Mesenchymal stem cell (in vitro differentiated cells and primary cell): Measurements from ENCODE around the gene NTMT1.
A peak's percentile ranks its signal among the peaks of the same experiment; 100 is the strongest.

Source experiments
- DNase-seq: peaks from one replicate; pipeline ENCODE4 v3.0.0-alpha.2; 2013
- H2AFZ ChIP-seq: one replicate; pipeline ENCODE4 v1.6.1; 2013; ENCODE audit warnings: low read depth, mild to moderate bottlenecking, control low read depth, inconsistent platforms, low read length, moderate library complexity
- H2AK5ac ChIP-seq: 2 replicates; pipeline ENCODE4 v1.6.1; 2013; ENCODE audit warnings: low read length, moderate library complexity, mild to moderate bottlenecking, inconsistent platforms; ENCODE audit not compliant: severe bottlenecking
- H2BK120ac ChIP-seq: one replicate; pipeline ENCODE4 v1.6.1; 2013; ENCODE audit warnings: low read depth, mild to moderate bottlenecking, inconsistent platforms, low read length, moderate library complexity
- H2BK12ac ChIP-seq, 2 experiments: one replicate each; pipeline ENCODE4 v1.6.1; 2013; ENCODE audit warnings: inconsistent platforms in 2 of 2, low read length in 2 of 2, mild to moderate bottlenecking in 2 of 2, moderate library complexity in 2 of 2, control low read depth in 1 of 2
- H2BK15ac ChIP-seq: one replicate; pipeline ENCODE4 v1.6.1; 2013; ENCODE audit warnings: mild to moderate bottlenecking, low read depth, inconsistent platforms; ENCODE audit not compliant: poor library complexity, severe bottlenecking
- H2BK5ac ChIP-seq: 2 replicates; pipeline ENCODE4 v1.6.1; 2013; ENCODE audit warnings: low read depth, mild to moderate bottlenecking, low read length, control low read depth, inconsistent platforms; ENCODE audit not compliant: poor library complexity, severe bottlenecking
- H3K14ac ChIP-seq, 2 experiments: one replicate each; pipeline ENCODE4 v1.6.1; 2013; ENCODE audit warnings: inconsistent platforms in 2 of 2, low read length in 2 of 2, control low read depth in 1 of 2, mild to moderate bottlenecking in 1 of 2, moderate library complexity in 1 of 2
- H3K18ac ChIP-seq, 2 experiments: one replicate each; pipeline ENCODE4 v1.6.1; 2013; ENCODE audit warnings: inconsistent platforms in 2 of 2, low read length in 2 of 2, control low read depth in 1 of 2, low read depth in 1 of 2, mild to moderate bottlenecking in 1 of 2
- H3K23ac ChIP-seq, 2 experiments: one replicate each; pipeline ENCODE4 v1.6.1; 2013; ENCODE audit warnings: inconsistent platforms in 2 of 2, low read length in 2 of 2, mild to moderate bottlenecking in 2 of 2, moderate library complexity in 2 of 2, control low read depth in 1 of 2
- H3K27ac ChIP-seq: 2 replicates; pipeline ENCODE4 v1.5.1; 2013; ENCODE audit warnings: mild to moderate bottlenecking, moderate library complexity, low read length, control low read depth, inconsistent platforms; ENCODE audit not compliant: poor library complexity, severe bottlenecking
- H3K27me3 ChIP-seq, 2 experiments: 2 replicates each; pipeline versions ENCODE4 v1.6.1 to v1.7.0; 2013; ENCODE audit warnings: low read length in 2 of 2, mild to moderate bottlenecking in 2 of 2, moderate library complexity in 2 of 2, control low read depth in 1 of 2, inconsistent platforms in 1 of 2; ENCODE audit not compliant: control insufficient read depth in 1 of 2, insufficient read depth in 1 of 2
- H3K36me3 ChIP-seq, 2 experiments: 2 replicates each; pipeline versions ENCODE4 v1.6.1 to v1.7.0; 2013; ENCODE audit warnings: low read length in 2 of 2, control low read depth in 1 of 2, inconsistent platforms in 1 of 2, low read depth in 1 of 2, mild to moderate bottlenecking in 1 of 2; ENCODE audit not compliant: insufficient read depth in 2 of 2, control insufficient read depth in 1 of 2
- H3K4ac ChIP-seq, 2 experiments: one replicate each; pipeline ENCODE4 v1.6.1; 2013; ENCODE audit warnings: inconsistent platforms in 2 of 2, low read length in 2 of 2, mild to moderate bottlenecking in 2 of 2, moderate library complexity in 2 of 2, control low read depth in 1 of 2, low read depth in 1 of 2
- H3K4me1 ChIP-seq: 2 replicates; pipeline ENCODE4 v1.6.1; 2013; ENCODE audit warnings: low read depth, low read length, control low read depth; ENCODE audit not compliant: control insufficient read depth, insufficient read depth
- H3K4me2 ChIP-seq: 2 replicates; pipeline ENCODE4 v1.6.1; 2013; ENCODE audit warnings: low read length, mild to moderate bottlenecking, inconsistent platforms; ENCODE audit not compliant: poor library complexity, severe bottlenecking
- H3K4me3 ChIP-seq, 2 experiments: 2 replicates each; pipeline versions ENCODE4 v1.5.1 to v1.7.0; 2013; ENCODE audit warnings: low read length in 2 of 2, mild to moderate bottlenecking in 2 of 2, control low read depth in 1 of 2, low read depth in 1 of 2; ENCODE audit not compliant: insufficient read depth in 1 of 2
- H3K79me1 ChIP-seq: replicated peaks from 2 replicates; pipeline ENCODE4 v1.6.1; 2013; ENCODE audit warnings: mild to moderate bottlenecking, control low read depth, low read length, inconsistent platforms; ENCODE audit not compliant: poor library complexity, severe bottlenecking
- H3K9ac ChIP-seq: 2 replicates; pipeline ENCODE4 v1.7.0; 2013; ENCODE audit warnings: mild to moderate bottlenecking, low read length, moderate library complexity
- H3K9me3 ChIP-seq: 2 replicates; pipeline ENCODE4 v1.7.0; 2013; ENCODE audit warnings: mild to moderate bottlenecking, low read length; ENCODE audit not compliant: control insufficient read depth
- H4K8ac ChIP-seq: one replicate; pipeline ENCODE4 v1.6.1; 2013; ENCODE audit warnings: inconsistent platforms, mild to moderate bottlenecking, low read length, moderate library complexity
- H4K91ac ChIP-seq: one replicate; pipeline ENCODE4 v1.6.1; 2013; ENCODE audit warnings: mild to moderate bottlenecking, low read length, inconsistent platforms
- WGBS: methylation state at CpG from one replicate; pipeline ENCODE4 v1.1.7; 2013; ENCODE audit warnings: mixed read lengths; 5-methylcytosine and 5-hydroxymethylcytosine counted together

The NTMT1 gene

GRCh38 chr9:129602598-129603415 lies 23.2 kb upstream of the NTMT1 start:
- no peak overlapping the region for H3K9ac ChIP-seq

DNA sequence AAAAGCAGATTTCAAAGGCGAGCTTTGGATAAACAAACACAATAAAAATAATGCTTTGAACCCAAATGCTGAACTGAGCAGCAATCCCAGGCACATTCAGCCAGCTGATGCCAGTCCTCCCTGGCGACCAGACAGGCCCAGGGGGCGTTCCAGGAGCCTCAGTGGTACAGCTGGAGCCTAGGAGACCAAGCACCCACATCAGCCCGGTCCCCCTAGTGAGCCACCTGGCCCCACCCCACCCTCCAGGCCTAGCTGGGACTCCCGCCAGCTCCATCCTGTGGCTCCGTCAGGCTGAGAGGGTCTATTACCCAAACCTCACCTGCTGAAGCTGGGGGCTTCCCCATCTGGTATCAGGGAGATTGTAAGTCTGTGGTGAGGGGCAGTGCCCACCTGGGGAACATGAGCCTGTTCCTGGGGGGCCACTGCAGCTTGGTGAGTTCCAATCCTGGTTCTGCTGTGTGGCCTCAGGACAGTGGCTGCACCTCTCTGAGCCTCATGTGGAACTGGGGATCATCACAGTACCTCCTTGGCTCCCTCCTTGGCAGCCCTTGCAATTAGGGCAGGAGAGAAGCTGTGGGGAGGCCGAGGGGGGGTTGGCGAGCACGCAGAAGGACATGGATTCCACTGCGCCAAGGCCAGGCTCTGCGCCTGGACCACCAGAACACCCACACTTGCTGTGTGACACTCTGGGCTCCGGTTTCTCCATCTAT lies 21.8 kb upstream of the NTMT1 start:
- Histone ChIP-seq H3K27ac (no peak overlapping the region), H3K79me1 (no peaks in the 10 kb centered on the region), H3K4me3 (no peak overlapping the region), H3K23ac (no peak overlapping the region), H2AK5ac (peak overlapping the region; percentile 57), H3K27me3 (no peaks in the 10 kb centered on the region), H2BK12ac (peak overlapping the region in 1 of 2 experiments; percentile 61), H2BK120ac (no peak overlapping the region), H2BK15ac (peak overlapping the region; percentile 15), H3K18ac (peak overlapping the region in 1 of 2 experiments; percentile 68), H3K4me2 (no peak overlapping the region), H2AFZ (no peak overlapping the region), H3K9me3 (no peaks in the 10 kb centered on the region), H4K8ac (peak overlapping the region; percentile 15), H2BK5ac (no peak overlapping the region), H3K36me3 (no peaks in the 10 kb centered on the region), H3K14ac (no peak overlapping the region), H3K9ac (no peak overlapping the region), H3K4me1 (peaks cover 27% of the 10 kb centered on the region), H3K4ac (no peak overlapping the region), H4K91ac (peak overlapping the region; percentile 23)
- 82% methylated on average over 12 of the region's 12 CpGs for WGBS
- no peak for DNase-seq

More at GRCh38 chr9:129602598-129603415, 23.2 kb upstream of the NTMT1 start:
- peak overlapping the region; percentile 22 to 69 for H2BK12ac ChIP-seq
- H3K27ac ChIP-seq = no peak overlapping the region
- no peak overlapping the region for H3K4me2 ChIP-seq
- peak overlapping the region; percentile 83 for H4K91ac ChIP-seq
- no peak overlapping the region for H3K4me3 ChIP-seq
- H3K4ac ChIP-seq = peak overlapping the region; percentile 39 to 66
- no peak for DNase-seq
- H4K8ac ChIP-seq = peak overlapping the region; percentile 38
- peak overlapping the region; percentile 11 for H2AK5ac ChIP-seq
- H3K4me1 ChIP-seq = peaks cover 25% of the 10 kb centered on the region
- peak overlapping the region; percentile 4 to 81 for H3K18ac ChIP-seq
- H2BK15ac ChIP-seq = peak overlapping the region; percentile 17
- H3K14ac ChIP-seq = peak overlapping the region in 1 of 2 experiments; percentile 22
- no peaks in the 10 kb centered on the region for H3K27me3 ChIP-seq
- no peaks in the 10 kb centered on the region for H3K79me1 ChIP-seq
- H3K36me3 ChIP-seq = no peaks in the 10 kb centered on the region
- no peak overlapping the region for H3K23ac ChIP-seq
- H2BK5ac ChIP-seq = no peak overlapping the region
- no peak overlapping the region for H2AFZ ChIP-seq
- H3K9me3 ChIP-seq = no peaks in the 10 kb centered on the region
- no peak overlapping the region for H2BK120ac ChIP-seq
- WGBS = 84% methylated on average over 9 of the region's 10 CpGs

DNA sequence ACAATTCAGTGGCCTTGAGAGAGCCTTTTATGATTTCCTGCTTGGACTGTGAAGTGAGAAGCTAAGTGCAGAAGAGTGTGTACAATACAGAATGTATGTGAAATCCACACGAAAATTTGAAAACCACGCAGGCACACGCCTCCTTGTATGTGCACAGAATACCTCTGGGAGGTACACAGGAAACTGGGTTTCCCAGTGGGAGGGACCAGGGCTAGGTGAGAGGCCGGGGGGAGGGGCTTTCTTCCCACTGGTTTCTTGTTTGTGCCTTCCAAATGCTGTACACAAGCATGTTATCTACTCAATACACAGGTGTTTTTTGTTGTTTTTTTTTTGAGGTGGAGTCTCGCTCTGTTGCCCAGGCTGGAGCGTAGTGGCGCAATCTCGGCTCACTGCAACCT lies 21.2 kb upstream of the NTMT1 start:
- H3K27me3 ChIP-seq = no peaks in the 10 kb centered on the region
- peak overlapping the region; percentile 57 for H2AK5ac ChIP-seq
- 83% methylated on average over 7 of the region's 8 CpGs for WGBS
- no peak overlapping the region for H3K14ac ChIP-seq
- H3K36me3 ChIP-seq = no peaks in the 10 kb centered on the region
- H3K18ac ChIP-seq = no peak overlapping the region
- no peak overlapping the region for H2BK120ac ChIP-seq
- no peak overlapping the region for H3K4me3 ChIP-seq
- no peaks in the 10 kb centered on the region for H3K79me1 ChIP-seq
- no peak overlapping the region for H3K27ac ChIP-seq
- peaks cover 31% of the 10 kb centered on the region for H3K4me1 ChIP-seq
- no peak overlapping the region for H4K91ac ChIP-seq
- H2BK12ac ChIP-seq = peak overlapping the region in 1 of 2 experiments; percentile 61
- no peak for DNase-seq
- H2BK15ac ChIP-seq = no peak overlapping the region
- no peak overlapping the region for H3K4me2 ChIP-seq
- no peak overlapping the region for H2BK5ac ChIP-seq
- H2AFZ ChIP-seq = no peak overlapping the region
- no peak overlapping the region for H4K8ac ChIP-seq
- no peak overlapping the region for H3K4ac ChIP-seq
- H3K23ac ChIP-seq = no peak overlapping the region
- H3K9ac ChIP-seq = no peak overlapping the region
- no peaks in the 10 kb centered on the region for H3K9me3 ChIP-seq
